G401 (cell line): Measurements from ENCODE around the gene NMNAT3. TPM values are rescaled to one million over a fixed set of nuclear protein-coding genes. Genes with fewer than 3 reads are reported as not detected.

Experiments used
- DNase-seq: peaks from one replicate; pipeline ENCODE4 v3.0.0-alpha.2; 2015; ENCODE audit warnings: low spot score
- in situ Hi-C: cut with HindIII; loops from 2 replicates; pipeline ENCODE4 v1.10.0; 2016; ENCODE audit warnings: low sequenced_read_pairs, mixed read lengths
- total RNA-seq: library from RNA; depleted of rRNA; stranded (reverse); fragments of >200 nt; shearing (Covaris generic); gene quantifications from 2 replicates; pipeline ENCODE4 v1.2.3, GENCODE V29; 2014

NMNAT3 gene
- total RNA-seq, 1 experiment from 2014 or later = not detected

- in situ Hi-C loops = no loop called here
- no peak for DNase-seq
These were observed 118.2 kb downstream of the NMNAT3 start for GRCh38 chr3:139559541-139559940.

GRCh38 chr3:139558351-139559266, 119.2 kb downstream of the NMNAT3 start:
- no peak for DNase-seq
- in situ Hi-C loops = no loop called here

GRCh38 chr3:139557041-139557440, 120.7 kb downstream of the NMNAT3 start:
- in situ Hi-C loops = no loop called here
- no peak for DNase-seq

GRCh38 chr3:139555249-139555648, 122.5 kb downstream of the NMNAT3 start:
- DNase-seq = no peak
- in situ Hi-C loops = no loop called here

- in situ Hi-C loops = no loop called here
- no peak for DNase-seq
These were observed 123.1 kb downstream of the NMNAT3 start for GRCh38 chr3:139554628-139555027.

GRCh38 chr3:139552632-139553365, 125.0 kb downstream of the NMNAT3 start:
- in situ Hi-C loops = no loop called here
- peak; percentile 90 for DNase-seq

- DNase-seq = no peak
- in situ Hi-C loops = no loop called here
These were observed 129.0 kb downstream of the NMNAT3 start for GRCh38 chr3:139548801-139549200.

- DNase-seq = no peak
- in situ Hi-C loops = no loop called here
These were observed 130.1 kb downstream of the NMNAT3 start for GRCh38 chr3:139547666-139548065.

- no peak for DNase-seq
- in situ Hi-C loops = no loop called here
These were observed 131.0 kb downstream of the NMNAT3 start for GRCh38 chr3:139546772-139547171.

- in situ Hi-C loops = no loop called here
These were observed 136.1 kb downstream of the NMNAT3 start for GRCh38 chr3:139541532-139542288.

GRCh38 chr3:139540651-139541531, 136.9 kb downstream of the NMNAT3 start:
- no peak for DNase-seq
- in situ Hi-C loops = no loop called here

More at GRCh38 chr3:139541532-139542288, 136.1 kb downstream of the NMNAT3 start:
- no peak for DNase-seq

- no peak for DNase-seq
- in situ Hi-C loops = no loop called here
These were observed 139.0 kb downstream of the NMNAT3 start for GRCh38 chr3:139538733-139539132.

GRCh38 chr3:139537795-139538621, 139.8 kb downstream of the NMNAT3 start:
- DNase-seq = no peak
- in situ Hi-C loops = no loop called here

GRCh38 chr3:139537361-139537760, 140.4 kb downstream of the NMNAT3 start:
- DNase-seq = no peak
- in situ Hi-C loops = no loop called here

GRCh38 chr3:139534992-139535879, 142.5 kb downstream of the NMNAT3 start:
- no peak for DNase-seq
- in situ Hi-C loops = no loop called here

- peak; percentile 22 for DNase-seq
- in situ Hi-C loops = no loop called here
These were observed 143.3 kb downstream of the NMNAT3 start for GRCh38 chr3:139534455-139534812.
